Right atrium auricular region (tissue), 2 donors: Measurements from ENCODE around the gene TUSC2. TPM values are rescaled to one million over a fixed set of nuclear protein-coding genes. Genes with fewer than 3 reads are reported as not detected.
A peak's percentile ranks its signal among the peaks of the same experiment; 100 is the strongest.

Experiments used
- DNase-seq: peaks from one replicate; pipeline ENCODE4 v3.0.0-alpha.2; 2019; ENCODE audit warnings: low spot score
- H3K27ac ChIP-seq, 2 donors: fragments of 200-600 bp; sonication (generic); 1 replicate in 1 of 2; 2 replicates in 1 of 2; pipeline ENCODE4 v1.5.1; 2016 to 2019
- H3K27me3 ChIP-seq, 2 donors: fragments of 200-600 bp; sonication (generic); one replicate each; pipeline versions ENCODE4 v1.5.1 to v1.6.0; 2017 to 2019
- H3K36me3 ChIP-seq: fragments of 200-600 bp; sonication (generic); one replicate; pipeline ENCODE4 v1.5.1; 2016
- H3K4me1 ChIP-seq, 2 donors: fragments of 200-600 bp; sonication (generic); one replicate each; pipeline versions ENCODE4 v1.5.1 to v1.6.0; 2017 to 2019
- H3K4me3 ChIP-seq, 2 donors: fragments of 200-600 bp; sonication (generic); 1 replicate in 1 of 2; 2 replicates in 1 of 2; pipeline ENCODE4 v1.5.1; 2017 to 2019; ENCODE audit warnings: mild to moderate bottlenecking in 1 of 2, moderate library complexity in 1 of 2
- H3K9me3 ChIP-seq, 2 donors: fragments of 200-600 bp; sonication (generic); one replicate each; pipeline ENCODE4 v1.5.1; 2019
- total RNA-seq, 2 donors: library from RNA; depleted of rRNA; stranded (reverse); fragments of >200 nt; gene quantifications; one replicate each; pipeline ENCODE4 v1.1.0, GENCODE V29; 2016
- TF ChIP-seq, protein P1 (sequence below), 2 donors: fragments of 200-600 bp; sonication (generic); IDR thresholded peaks; one replicate each; pipeline ENCODE4 v1.5.1; 2019; ENCODE audit warnings: antibody characterized with exemption in 2 of 2

The TUSC2 gene
- total RNA-seq, 2 donors from 2014 or later, result 23.4 to 29.6 TPM

GRCh38 chr3:50336452-50337174 lies 8.6 kb upstream of the TUSC2 start:
- TF ChIP-seq, protein P1, sequence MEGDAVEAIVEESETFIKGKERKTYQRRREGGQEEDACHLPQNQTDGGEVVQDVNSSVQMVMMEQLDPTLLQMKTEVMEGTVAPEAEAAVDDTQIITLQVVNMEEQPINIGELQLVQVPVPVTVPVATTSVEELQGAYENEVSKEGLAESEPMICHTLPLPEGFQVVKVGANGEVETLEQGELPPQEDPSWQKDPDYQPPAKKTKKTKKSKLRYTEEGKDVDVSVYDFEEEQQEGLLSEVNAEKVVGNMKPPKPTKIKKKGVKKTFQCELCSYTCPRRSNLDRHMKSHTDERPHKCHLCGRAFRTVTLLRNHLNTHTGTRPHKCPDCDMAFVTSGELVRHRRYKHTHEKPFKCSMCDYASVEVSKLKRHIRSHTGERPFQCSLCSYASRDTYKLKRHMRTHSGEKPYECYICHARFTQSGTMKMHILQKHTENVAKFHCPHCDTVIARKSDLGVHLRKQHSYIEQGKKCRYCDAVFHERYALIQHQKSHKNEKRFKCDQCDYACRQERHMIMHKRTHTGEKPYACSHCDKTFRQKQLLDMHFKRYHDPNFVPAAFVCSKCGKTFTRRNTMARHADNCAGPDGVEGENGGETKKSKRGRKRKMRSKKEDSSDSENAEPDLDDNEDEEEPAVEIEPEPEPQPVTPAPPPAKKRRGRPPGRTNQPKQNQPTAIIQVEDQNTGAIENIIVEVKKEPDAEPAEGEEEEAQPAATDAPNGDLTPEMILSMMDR (IDR thresholded peaks at IDR 0.05), result no peak
- Histone ChIP-seq H3K36me3 (peaks cover 15% of the 10 kb centered on the region), H3K4me3 (peak overlapping the region; percentile 63 to 90), H3K9me3 (no peaks in the 10 kb centered on the region), H3K4me1 (peaks cover 0 to 87% of the 10 kb centered on the region in 2 donors), H3K27me3 (no peaks in the 10 kb centered on the region), H3K27ac (peak overlapping the region; percentile 99)
- DNase-seq, result no peak

GRCh38 chr3:50334339-50335075 lies 6.5 kb upstream of the TUSC2 start:
- Histone ChIP-seq H3K36me3 (peaks cover 36% of the 10 kb centered on the region), H3K4me3 (peak overlapping the region in 1 of 2 donors; percentile 90), H3K27ac (peak overlapping the region; percentile 99), H3K9me3 (no peaks in the 10 kb centered on the region), H3K4me1 (peaks cover 0 to 67% of the 10 kb centered on the region in 2 donors), H3K27me3 (no peaks in the 10 kb centered on the region)
- DNase-seq, result no peak
- TF ChIP-seq, protein P1 (IDR thresholded peaks at IDR 0.05), result no peak

DNA sequence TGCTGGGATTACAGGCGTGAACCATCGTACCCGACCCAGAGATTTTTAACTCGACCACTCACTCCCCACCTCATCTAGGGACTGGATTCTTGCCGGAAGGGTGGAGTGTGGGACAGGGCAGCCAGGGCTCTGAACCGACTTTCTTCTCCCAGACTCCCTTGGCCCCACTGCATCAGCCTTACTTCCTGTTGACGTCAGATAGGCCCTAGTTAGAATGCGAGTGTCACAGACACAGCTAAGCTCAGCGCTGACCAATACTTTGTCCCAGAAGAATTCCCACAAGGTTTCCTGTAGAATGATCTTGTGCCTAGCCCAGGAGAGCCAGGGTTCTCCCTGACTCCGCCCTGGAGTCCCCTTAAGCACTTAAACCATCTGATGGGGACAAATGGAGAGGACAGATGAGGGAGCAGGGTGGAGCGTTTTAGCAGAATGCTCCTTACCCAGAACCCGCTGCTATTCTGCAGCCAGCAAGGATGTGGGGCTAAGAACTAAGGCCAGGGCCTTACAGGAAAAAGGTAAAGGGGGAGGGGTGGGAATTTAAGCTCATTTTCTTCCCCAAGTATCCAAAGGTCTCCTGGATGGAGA lies 5.8 kb upstream of the TUSC2 start:
- Histone ChIP-seq H3K36me3 (peaks cover 39% of the 10 kb centered on the region), H3K27me3 (no peaks in the 10 kb centered on the region), H3K27ac (peak overlapping the region; percentile 99), H3K9me3 (no peaks in the 10 kb centered on the region), H3K4me3 (peak overlapping the region; percentile 10 to 90), H3K4me1 (peaks cover 0 to 65% of the 10 kb centered on the region in 2 donors)
- TF ChIP-seq, protein P1 (IDR thresholded peaks at IDR 0.05), result no peak
- peak; percentile 93 for DNase-seq

DNA sequence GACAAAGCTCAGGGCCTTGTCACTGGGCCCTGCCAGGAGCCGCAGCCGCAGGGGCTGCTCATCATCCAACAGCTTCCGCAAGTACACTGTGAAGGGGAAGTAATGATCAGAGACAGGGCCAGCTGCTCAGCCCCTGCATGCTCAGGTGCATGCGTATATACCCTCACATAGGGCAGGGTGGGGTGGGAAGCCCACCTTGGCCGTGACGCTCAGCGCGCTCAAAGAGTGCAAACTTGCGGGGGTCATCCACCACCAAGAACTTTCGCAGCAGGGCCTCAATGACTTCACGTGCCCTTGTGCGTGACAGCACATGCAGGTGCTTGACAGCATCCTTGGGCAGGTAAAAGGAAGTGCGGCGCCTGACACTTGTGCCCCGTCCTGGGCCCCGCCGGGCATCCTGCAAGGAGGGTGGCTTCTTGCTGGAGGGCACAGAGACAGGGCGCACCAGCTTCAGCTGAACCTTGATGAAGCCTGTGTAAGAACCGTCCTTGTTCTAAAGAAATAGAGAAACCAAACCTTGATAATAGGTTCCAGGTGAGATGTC lies 3.4 kb upstream of the TUSC2 start:
- H3K27ac ChIP-seq, result peak overlapping the region in 1 of 2 donors; percentile 3
- no peak overlapping the region for H3K4me3 ChIP-seq
- H3K9me3 ChIP-seq, result no peaks in the 10 kb centered on the region
- H3K27me3 ChIP-seq, result no peaks in the 10 kb centered on the region
- H3K4me1 ChIP-seq, result peaks cover 0 to 70% of the 10 kb centered on the region in 2 donors
- TF ChIP-seq, protein P1 (IDR thresholded peaks at IDR 0.05), result no peak
- DNase-seq, result no peak
- H3K36me3 ChIP-seq, result peaks cover 39% of the 10 kb centered on the region

- H3K27ac ChIP-seq, result no peak overlapping the region
- peaks cover 47% of the 10 kb centered on the region for H3K36me3 ChIP-seq
Observed at GRCh38 chr3:50330330-50330729, 2.3 kb upstream of the TUSC2 start.

More at GRCh38 chr3:50330330-50330729, 2.3 kb upstream of the TUSC2 start:
- no peaks in the 10 kb centered on the region for H3K9me3 ChIP-seq
- H3K27me3 ChIP-seq, result no peaks in the 10 kb centered on the region
- TF ChIP-seq, protein P1 (IDR thresholded peaks at IDR 0.05), result no peak
- no peak for DNase-seq
- H3K4me1 ChIP-seq, result peaks cover 0 to 62% of the 10 kb centered on the region in 2 donors
- no peak overlapping the region for H3K4me3 ChIP-seq
